Endothelial cell of umbilical vein (primary cell): ENCODE data around the gene IL3. TPM values are rescaled to one million over a fixed set of nuclear protein-coding genes. Genes with fewer than 3 reads are reported as not detected.

Experiments used
- BruUV-seq: library from RNA; stranded (reverse); fragments of 400-500 nt; replicated peaks from 2 replicates; lab custom pipeline; 2021; lab: Mats Ljungman, UMichigan
- CTCF ChIA-PET: fragments of 300-600, 350-600 bp; sonication (Branson Sonifier 250); formaldehyde crosslinking; loops from one replicate; lab custom pipeline; 2021; ENCODE audit warnings: antibody characterized with exemption, inconsistent platforms; lab: Charles Lee
- POLR2A ChIA-PET: fragments of 300-600, 350-600 bp; sonication (Branson Sonifier 250); formaldehyde crosslinking; loops from one replicate; lab custom pipeline; 2021; ENCODE audit warnings: antibody characterized with exemption, inconsistent platforms; lab: Charles Lee
- DNase-seq: peaks from one replicate; pipeline ENCODE4 v3.0.0-alpha.2; 2011; ENCODE audit warnings: low read depth, low spot score
- FAIRE-seq: peaks from 2 replicates; lab custom pipeline; 2011; peaks lifted over from hg19 to GRCh38; lab: Jason Lieb, UNC
- H2AFZ ChIP-seq: 2 replicates; pipeline ENCODE4 v1.6.0; 2012; ENCODE audit warnings: low read depth, low read length, control low read depth, inconsistent platforms
- H3K27ac ChIP-seq: 2 replicates; pipeline ENCODE4 v1.5.1; 2011; ENCODE audit warnings: low read depth, mild to moderate bottlenecking, control low read depth, low read length, moderate library complexity; ENCODE audit not compliant: insufficient read depth
- H3K27me3 ChIP-seq, 2 experiments: 2 replicates each; pipeline versions ENCODE4 v1.6.0 to v1.6.1; 2011; ENCODE audit warnings: low read length in 2 of 2, mixed read lengths in 1 of 2; ENCODE audit not compliant: control insufficient read depth in 2 of 2, insufficient read depth in 2 of 2
- H3K36me3 ChIP-seq, 2 experiments: 2 replicates in 1 of 2; 3 replicates in 1 of 2; pipeline ENCODE4 v1.5.1; 2011; ENCODE audit warnings: low read length in 2 of 2, mild to moderate bottlenecking in 1 of 2, moderate library complexity in 1 of 2; ENCODE audit not compliant: control insufficient read depth in 2 of 2, insufficient read depth in 2 of 2; ENCODE audit errors: extremely low read depth in 1 of 2
- H3K4me1 ChIP-seq: 3 replicates; pipeline ENCODE4 v1.5.1; 2011; ENCODE audit warnings: mild to moderate bottlenecking, low read length; ENCODE audit not compliant: control insufficient read depth, insufficient read depth; ENCODE audit errors: extremely low read depth
- H3K4me2 ChIP-seq: 2 replicates; pipeline ENCODE4 v1.6.1; 2011; ENCODE audit warnings: low read length, control low read depth, mixed read lengths; ENCODE audit not compliant: insufficient read depth
- H3K4me3 ChIP-seq, 3 experiments: fragments of 200-600 bp in 1 of 3; sonication (generic), shearing (Covaris generic) in 1 of 3; replicated peaks in 1 of 3; 2 replicates each; pipeline ENCODE4 v1.5.1; 2011 to 2016; ENCODE audit warnings: control low read depth in 3 of 3, low read length in 3 of 3, mild to moderate bottlenecking in 2 of 3, inconsistent platforms in 1 of 3, low read depth in 1 of 3, moderate library complexity in 1 of 3; ENCODE audit not compliant: insufficient read depth in 1 of 3
- H3K79me2 ChIP-seq: 2 replicates; pipeline ENCODE4 v1.6.0; 2012; ENCODE audit warnings: low read length, inconsistent platforms; ENCODE audit not compliant: control insufficient read depth, insufficient read depth
- H3K9ac ChIP-seq: replicated peaks from 2 replicates; pipeline ENCODE3; 2011; ENCODE audit warnings: low read length, control low read depth; ENCODE audit not compliant: insufficient read depth; ENCODE audit errors: extremely low read depth
- H3K9me1 ChIP-seq: replicated peaks from 3 replicates; pipeline ENCODE4 v1.6.0; 2011; ENCODE audit warnings: mild to moderate bottlenecking, low read length; ENCODE audit not compliant: control insufficient read depth, insufficient read depth; ENCODE audit errors: extremely low read depth
- H3K9me3 ChIP-seq: replicated peaks from 2 replicates; pipeline ENCODE4 v1.5.1; 2012; ENCODE audit warnings: low read length, inconsistent platforms; ENCODE audit not compliant: control insufficient read depth, insufficient read depth
- H4K20me1 ChIP-seq: replicated peaks from 2 replicates; pipeline ENCODE3; 2011; ENCODE audit warnings: mild to moderate bottlenecking, low read length; ENCODE audit not compliant: control insufficient read depth, insufficient read depth; ENCODE audit errors: extremely low read depth
- CTCF ChIP-seq, 2 donors: IDR thresholded peaks; 1 replicate in 1 of 2; 2 replicates in 1 of 2; pipeline ENCODE4 v1.5.1; 2011; ENCODE audit warnings: low read length in 2 of 2, mild to moderate bottlenecking in 2 of 2, moderate library complexity in 2 of 2, control low read depth in 1 of 2, inconsistent platforms in 1 of 2, low read depth in 1 of 2; ENCODE audit not compliant: insufficient read depth in 1 of 2; ENCODE audit errors: extremely low read depth in 1 of 2
- EZH2 ChIP-seq: IDR thresholded peaks from 2 replicates; pipeline ENCODE4 v1.6.1; 2012; ENCODE audit warnings: borderline replicate concordance, low read depth, mild to moderate bottlenecking, moderate library complexity, low read length, inconsistent platforms; ENCODE audit not compliant: severe bottlenecking
- FOS ChIP-seq: IDR thresholded peaks from 2 replicates; pipeline ENCODE4 v1.6.1; 2011; ENCODE audit warnings: mild to moderate bottlenecking, low read length, moderate library complexity, borderline replicate concordance; ENCODE audit not compliant: insufficient read depth
- GATA2 ChIP-seq: IDR thresholded peaks from 2 replicates; pipeline ENCODE4 v1.7.0; 2011; ENCODE audit warnings: low read depth, mild to moderate bottlenecking, moderate library complexity, mixed read lengths, low read length; ENCODE audit not compliant: insufficient read length, insufficient read depth
- JUN ChIP-seq: IDR thresholded peaks from 2 replicates; pipeline ENCODE4 v1.6.1; 2011; ENCODE audit warnings: borderline replicate concordance, low read depth; ENCODE audit not compliant: insufficient read length, insufficient read depth
- MAX ChIP-seq: IDR thresholded peaks from 2 replicates; pipeline ENCODE4 v1.6.1; 2011; ENCODE audit not compliant: insufficient read depth, insufficient read length
- MYC ChIP-seq: IDR thresholded peaks from one replicate; pipeline ENCODE4 v1.6.1; 2011; ENCODE audit warnings: mild to moderate bottlenecking, low read depth, low read length
- POLR2A ChIP-seq: IDR thresholded peaks from 2 replicates; pipeline ENCODE4 v1.6.1; 2012; ENCODE audit warnings: low read depth, mild to moderate bottlenecking, control low read depth, low read length
- POLR2AphosphoS5 ChIP-seq: IDR thresholded peaks from 2 replicates; pipeline ENCODE4 v1.6.1; 2012; ENCODE audit warnings: low read depth, mild to moderate bottlenecking, control low read depth, low read length, moderate library complexity; ENCODE audit not compliant: insufficient read depth
- dilution Hi-C: fragments of 300-500 bp; cut with MboI; formaldehyde crosslinking; loops from one replicate; pipeline ENCODE4 v1.15.0; 2019; ENCODE audit warnings: low sequenced_read_pairs; ENCODE audit not compliant: extremely low pct_ligation_motif_present
- intact Hi-C: fragments of 100-400 bp; cut with micrococcal nuclease; formaldehyde crosslinking; loops from one replicate; pipeline ENCODE4 v1.10.0; 2022
- polyA plus RNA-seq, 4 experiments: library from polyadenylated mRNA; depleted of rRNA in 3 of 4; stranded (reverse) in 3 of 4; unstranded in 1 of 4; fragments of >200 nt; gene quantifications; 2 replicates each; pipeline versions ENCODE4 v1.2.1 to v1.2.3, GENCODE V29; 2011 to 2012; ENCODE audit warnings: missing spikeins in 1 of 4
- total RNA-seq: library from RNA; stranded (reverse); gene quantifications from 2 replicates; pipeline ENCODE4 v1.2.3, GENCODE V29; 2021

The IL3 gene
- total and polyA plus RNA-seq, 2 donors (not counting 3 experiments of a cell fraction or from before 2014, with no cell fraction given): not detected

- H3K9me3 ChIP-seq: no peaks in the 10 kb centered on the region
- no peak overlapping the region for H3K27ac ChIP-seq
- H3K79me2 ChIP-seq: no peaks in the 10 kb centered on the region
- DNase-seq (no peak), FAIRE-seq (no peak)
- no peak for TF ChIP-seq FOS
- no peak for TF ChIP-seq JUN
- no peak for TF ChIP-seq POLR2A
- no peak for TF ChIP-seq CTCF (IDR thresholded peaks at IDR 0.05; ENCODE audit: extremely low read depth in 1 of 2, insufficient read depth in 1 of 2, low read depth in 1 of 2, low read length in 2 of 2)
- TF ChIP-seq MYC: no peak
- TF ChIP-seq EZH2: no peak
- TF ChIP-seq POLR2AphosphoS5: no peak
- no peak for TF ChIP-seq GATA2
- TF ChIP-seq MAX: no peak
- H3K4me1 ChIP-seq: no peaks in the 10 kb centered on the region
- no peak overlapping the region for H2AFZ ChIP-seq
- no peak overlapping the region for H3K4me2 ChIP-seq
- H3K36me3 ChIP-seq: no peaks in the 10 kb centered on the region
- H3K9ac ChIP-seq: no peak overlapping the region
- POLR2A ChIA-PET: no interaction called here
- H3K27me3 ChIP-seq: peaks cover 16 to 34% of the 10 kb centered on the region in 2 experiments
- no TSS peak for BruUV-seq
- dilution Hi-C loops (loop anchor here (25.0 kb wide), 1 partner anchor 431 kb away; no protein-coding TSS in a partner anchor), intact Hi-C loops (no loop called here)
- H3K4me3 ChIP-seq: no peak overlapping the region
- H4K20me1 ChIP-seq: no peaks in the 10 kb centered on the region
- CTCF ChIA-PET: no interaction called here
- H3K9me1 ChIP-seq: no peaks in the 10 kb centered on the region
These were observed 42.5 kb upstream of the IL3 start for GRCh38 chr5:132017738-132018625.
